GM21723 (cell line): ENCODE measurements around the gene IFRD2.
"Not testable (repeated sequence)": the region's sequence is repeated elsewhere in the genome, so short reads cannot be mapped to it uniquely, and the experiment has no call there.

ENCODE experiments used
- ATAC-seq: cut with Tn5 transposase; IDR thresholded peaks from one replicate; pipeline ENCODE4 v1.9.1; 2021; ENCODE audit warnings: mild to moderate bottlenecking, moderate library complexity; ENCODE audit not compliant: unreplicated experiment

The IFRD2 gene

DNA sequence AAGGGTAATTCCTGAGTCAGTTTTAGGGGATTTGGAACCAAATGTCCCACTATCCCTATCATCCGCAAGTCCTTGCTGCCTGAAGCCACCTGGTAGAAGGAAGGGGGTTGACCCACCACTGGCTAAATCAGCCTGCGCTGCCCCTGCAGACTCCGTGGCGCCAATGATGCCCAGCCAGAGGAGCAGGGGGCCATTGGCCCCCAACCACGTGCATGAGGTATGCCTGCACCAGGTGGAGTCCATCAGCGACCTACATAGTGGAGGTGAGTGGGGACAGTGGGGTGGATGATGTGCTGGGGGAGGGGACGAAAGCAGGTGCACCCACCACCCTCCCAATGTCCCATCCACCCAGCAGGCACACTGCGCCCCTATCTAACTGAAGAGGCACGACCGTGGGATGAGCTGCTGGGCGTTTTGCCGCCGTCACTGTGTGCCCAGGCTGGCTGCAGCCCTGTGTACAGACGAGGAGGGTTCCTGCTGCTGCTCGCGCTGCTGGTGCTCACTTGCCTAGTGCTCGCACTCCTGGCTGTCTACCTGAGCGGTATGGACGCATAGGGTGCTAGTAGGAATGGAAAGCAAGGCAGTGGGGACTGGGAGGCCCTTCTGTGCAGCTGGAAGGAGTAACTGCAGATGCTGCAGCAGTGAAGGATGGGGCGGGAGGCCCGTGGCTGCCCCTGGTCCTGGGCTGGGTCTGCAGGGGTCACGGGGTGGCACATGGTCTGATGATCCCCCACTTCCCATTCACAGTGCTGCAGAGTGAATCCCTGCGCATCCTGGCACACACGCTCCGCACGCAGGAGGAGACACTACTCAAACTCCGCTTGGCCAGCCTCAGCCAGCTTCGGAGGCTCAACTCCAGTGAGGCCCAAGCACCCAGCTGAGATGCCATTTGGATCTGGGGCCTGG, 5.7 kb downstream of the IFRD2 start:
- ATAC-seq = no peak

DNA sequence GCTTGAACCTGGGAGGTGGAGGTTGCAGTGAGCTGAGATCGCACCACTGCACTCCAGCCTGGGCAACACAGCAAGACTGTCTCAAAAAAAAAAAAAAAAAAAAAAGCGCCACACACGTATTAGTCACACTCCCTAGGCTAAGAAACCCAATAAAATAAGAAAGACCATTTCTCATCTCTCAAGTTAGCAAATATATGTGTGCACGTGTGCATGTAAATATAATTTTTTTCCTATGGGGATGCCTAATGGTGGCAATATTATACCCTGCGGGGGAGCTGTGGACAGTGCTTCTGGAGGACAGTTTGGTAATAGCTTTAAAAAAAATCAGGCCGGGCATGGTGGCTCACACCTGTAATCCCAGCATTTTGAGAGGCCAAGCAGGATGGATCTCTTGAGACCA, 8.1 kb downstream of the IFRD2 start:
- not testable (repeated sequence) for ATAC-seq

DNA sequence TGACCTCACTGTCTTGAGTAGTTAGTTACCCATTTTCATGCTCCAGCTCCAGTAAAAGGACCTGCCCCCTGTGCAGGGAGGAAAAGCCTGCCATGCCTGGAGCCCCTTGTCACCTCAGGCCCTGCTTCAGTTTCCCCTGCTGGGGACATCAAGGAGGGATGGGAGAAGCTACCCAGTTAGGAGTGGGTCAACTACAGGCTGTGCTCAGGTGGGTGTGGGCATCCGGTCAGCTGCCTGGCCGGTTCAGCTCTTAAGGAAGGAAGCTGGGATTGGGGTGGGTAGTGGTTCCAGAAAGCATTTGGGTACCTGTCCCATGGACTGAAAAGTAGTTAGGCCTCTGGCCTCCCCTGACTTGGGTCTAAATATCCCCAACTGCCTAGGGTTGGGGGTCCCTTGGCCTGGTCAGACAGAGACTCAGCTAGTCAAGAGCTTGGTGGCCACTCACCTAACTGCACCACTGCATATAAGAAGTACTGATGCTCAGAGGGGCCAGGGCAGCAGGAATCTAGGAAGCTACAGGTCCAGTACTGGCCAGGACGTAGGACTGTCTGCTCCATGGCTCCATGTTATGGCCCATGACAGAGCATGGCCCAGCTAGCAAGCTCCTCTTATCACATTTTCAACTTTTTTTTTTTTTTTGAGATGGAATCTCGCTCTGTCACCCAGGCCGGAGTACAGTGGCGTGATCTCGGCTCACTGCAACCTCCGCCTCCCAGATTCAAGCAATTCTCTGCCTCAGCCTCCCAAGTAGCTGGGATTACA, 12.8 kb downstream of the IFRD2 start:
- no peak for ATAC-seq

DNA sequence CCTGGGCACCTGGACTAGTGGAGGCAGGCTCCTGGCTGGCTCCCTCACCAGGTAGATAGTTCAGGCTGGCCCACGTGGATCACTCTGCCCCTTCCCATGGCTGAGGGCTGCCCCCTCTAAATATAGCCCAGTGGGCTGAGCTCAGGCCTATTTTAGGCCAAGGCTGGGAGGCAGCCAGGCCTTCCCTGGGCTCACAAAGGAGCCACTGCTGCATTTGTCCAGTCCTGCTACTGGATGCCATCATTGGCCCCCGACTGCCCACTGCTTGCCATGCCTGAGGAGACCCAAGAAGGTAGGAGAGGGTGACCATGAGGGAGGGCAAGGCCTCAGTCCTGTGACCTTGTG, 13.4 kb downstream of the IFRD2 start, which contains the start of gene LSMEM2:
TSS of gene LSMEM2 (plus strand) at position 208 of the 345 bp plus-strand sequence. CDS start at position 235, 27 bp downstream.
- ATAC-seq = no peak

DNA sequence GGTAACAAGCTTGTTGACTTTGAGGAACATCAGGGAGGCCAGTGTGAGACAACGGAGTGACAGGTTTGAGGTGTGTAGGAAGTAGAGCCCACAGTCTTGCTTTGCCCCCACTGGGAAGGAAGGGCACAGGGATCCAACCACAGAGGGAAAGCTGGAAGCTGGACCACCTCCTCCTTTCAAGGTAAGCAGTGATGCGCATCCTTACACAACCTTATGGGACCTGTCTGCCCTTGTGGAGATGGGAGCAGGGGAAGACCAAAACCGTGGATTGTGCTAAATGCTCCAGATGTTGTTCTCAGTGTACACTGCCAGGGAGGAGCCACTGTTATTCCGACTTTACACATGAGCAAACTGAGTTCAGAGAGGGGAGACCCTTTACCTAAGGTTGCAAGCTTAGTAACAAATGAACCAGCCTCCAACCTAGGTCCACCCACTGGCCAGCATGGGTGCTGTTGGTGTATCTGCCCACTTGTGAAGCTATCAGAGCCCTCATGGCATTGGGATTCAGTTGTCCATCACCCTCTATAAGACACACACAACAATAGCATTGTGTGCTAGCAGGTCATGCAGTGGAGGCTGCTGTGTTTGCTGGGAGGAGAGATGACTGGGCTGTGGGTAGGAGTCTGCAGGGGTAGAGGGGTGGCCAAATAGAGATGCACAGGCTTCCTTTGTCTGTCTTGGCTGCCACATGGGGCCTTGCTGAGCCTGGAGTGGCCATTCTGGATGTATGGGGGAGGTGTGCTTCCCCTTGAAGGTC, 13.9 kb downstream of the IFRD2 start:
- ATAC-seq = no peak

DNA sequence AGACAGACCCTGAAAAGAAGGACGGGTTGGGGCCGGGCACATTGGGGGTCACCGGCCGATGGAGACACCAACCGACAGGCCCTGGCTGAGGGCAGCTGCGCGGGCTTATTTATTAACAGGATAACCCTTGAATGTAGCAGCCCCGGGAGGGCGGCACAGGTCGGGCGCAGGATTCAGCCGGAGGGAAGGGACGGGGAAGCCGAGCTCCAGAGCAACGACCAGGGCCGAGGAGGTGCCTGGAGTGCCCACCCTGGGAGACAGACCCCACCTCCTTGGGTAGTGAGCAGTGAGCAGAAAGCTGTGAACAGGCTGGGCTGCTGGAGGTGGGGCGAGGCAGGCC, 15.5 kb downstream of the IFRD2 start:
- no peak for ATAC-seq

DNA sequence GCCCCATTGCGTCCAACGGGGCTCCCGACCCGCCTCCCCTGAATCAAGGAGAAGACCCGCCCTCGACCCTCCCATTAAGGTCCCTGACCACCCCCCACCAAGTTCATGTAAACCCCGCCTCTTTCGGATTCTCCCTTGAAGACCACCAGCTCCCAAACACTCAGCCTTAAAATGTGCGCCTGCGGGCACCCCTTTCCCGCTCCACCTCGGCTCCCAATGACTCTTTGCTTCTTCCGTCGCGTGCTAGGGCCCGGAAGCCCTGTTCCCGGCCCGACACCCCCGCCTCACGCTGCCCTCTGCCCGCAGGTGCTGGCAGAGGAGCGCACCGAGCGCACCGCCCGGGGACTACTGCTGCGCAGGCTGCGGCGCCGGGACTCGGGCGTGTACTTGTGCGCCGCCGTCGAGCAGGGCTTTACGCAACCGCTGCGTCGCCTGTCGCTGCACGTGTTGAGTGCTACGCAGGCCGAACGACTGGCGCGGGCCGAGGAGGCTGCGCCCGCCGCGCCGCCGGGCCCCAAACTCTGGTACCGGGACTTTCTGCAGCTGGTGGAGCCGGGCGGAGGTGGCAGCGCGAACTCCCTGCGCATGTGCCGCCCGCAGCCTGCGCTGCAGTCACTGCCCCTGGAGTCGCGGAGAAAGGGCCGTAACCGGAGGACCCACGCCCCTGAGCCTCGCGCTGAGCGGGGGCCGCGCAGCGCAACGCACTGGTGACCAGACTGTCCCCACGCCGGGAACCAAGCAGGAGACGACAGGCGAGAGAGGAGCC, 16.1 kb downstream of the IFRD2 start:
- ATAC-seq = no peak

DNA sequence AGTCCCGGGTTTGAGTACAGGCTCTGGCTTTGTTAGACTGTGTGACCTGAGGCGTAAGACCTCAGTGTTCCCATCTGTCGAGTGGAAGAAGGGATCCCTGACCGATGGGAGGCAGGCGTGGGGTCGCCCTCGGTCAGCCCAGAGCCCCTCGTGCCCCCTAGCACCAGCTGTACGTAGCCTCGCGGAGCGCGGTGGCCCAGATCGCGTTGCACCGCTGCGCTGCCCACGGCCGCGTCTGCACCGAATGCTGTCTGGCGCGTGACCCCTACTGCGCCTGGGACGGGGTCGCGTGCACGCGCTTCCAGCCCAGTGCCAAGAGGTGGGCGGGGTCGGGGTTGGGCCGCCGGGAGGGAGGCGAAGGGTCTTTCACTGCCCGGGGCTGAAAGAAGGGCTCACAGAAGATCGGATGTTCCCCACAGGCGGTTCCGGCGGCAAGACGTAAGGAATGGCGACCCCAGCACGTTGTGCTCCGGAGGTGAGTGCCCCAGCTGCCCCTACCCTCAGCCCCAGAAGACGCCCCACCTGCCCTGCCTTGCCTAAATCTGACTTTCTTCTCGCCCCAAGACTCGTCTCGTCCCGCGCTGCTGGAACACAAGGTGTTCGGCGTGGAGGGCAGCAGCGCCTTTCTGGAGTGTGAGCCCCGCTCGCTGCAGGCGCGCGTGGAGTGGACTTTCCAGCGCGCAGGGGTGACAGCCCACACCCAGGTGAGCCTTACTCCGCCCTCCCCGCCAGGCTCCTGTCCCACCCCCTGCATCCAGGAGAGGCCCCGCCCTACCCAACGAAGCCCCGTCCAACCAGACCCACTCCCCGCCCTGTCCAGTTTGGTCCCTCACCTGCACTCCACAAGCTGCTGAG, 16.9 kb downstream of the IFRD2 start:
- ATAC-seq = no peak

DNA sequence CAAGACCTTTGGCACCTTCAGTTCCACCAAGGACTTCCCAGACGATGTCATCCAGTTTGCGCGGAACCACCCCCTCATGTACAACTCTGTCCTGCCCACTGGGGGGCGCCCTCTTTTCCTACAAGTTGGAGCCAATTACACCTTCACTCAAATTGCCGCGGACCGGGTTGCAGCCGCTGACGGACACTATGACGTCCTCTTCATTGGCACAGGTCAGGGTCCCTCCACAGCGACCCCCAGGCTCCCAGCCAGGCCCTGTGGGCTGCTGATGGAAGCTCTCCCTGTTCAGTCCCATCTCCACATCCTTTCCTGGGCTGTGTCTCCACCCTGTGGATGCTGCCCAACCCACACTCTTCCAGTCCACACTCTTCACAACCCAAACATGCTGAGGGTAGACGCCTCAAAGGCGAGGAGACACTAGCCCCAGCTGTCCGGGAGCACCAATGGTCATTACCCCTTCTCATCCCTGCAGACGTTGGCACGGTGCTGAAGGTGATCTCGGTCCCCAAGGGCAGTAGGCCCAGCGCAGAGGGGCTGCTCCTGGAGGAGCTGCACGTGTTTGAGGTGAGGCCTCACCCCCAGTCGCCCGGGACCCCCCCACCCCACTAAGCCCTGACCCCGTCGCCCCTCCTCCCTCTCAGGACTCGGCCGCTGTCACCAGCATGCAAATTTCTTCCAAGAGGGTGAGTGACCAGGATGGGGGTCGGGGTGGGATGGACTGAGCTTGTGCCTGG, 17.7 kb downstream of the IFRD2 start:
- ATAC-seq = no peak

DNA sequence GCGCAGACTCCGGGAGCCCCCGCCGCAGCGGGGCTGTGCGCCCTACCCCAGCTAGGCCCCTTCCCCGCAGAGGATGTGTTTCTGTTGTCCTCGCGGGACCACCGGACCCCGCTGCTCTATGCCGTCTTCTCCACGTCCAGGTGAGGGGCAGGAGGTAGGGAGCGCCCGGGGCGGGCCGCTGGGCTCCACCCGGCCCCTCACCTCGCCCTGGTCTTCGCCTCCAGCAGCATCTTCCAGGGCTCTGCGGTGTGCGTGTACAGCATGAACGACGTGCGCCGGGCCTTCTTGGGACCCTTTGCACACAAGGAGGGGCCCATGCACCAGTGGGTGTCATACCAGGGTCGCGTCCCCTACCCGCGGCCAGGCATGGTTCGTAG, 18.6 kb downstream of the IFRD2 start:
- ATAC-seq = no peak

DNA sequence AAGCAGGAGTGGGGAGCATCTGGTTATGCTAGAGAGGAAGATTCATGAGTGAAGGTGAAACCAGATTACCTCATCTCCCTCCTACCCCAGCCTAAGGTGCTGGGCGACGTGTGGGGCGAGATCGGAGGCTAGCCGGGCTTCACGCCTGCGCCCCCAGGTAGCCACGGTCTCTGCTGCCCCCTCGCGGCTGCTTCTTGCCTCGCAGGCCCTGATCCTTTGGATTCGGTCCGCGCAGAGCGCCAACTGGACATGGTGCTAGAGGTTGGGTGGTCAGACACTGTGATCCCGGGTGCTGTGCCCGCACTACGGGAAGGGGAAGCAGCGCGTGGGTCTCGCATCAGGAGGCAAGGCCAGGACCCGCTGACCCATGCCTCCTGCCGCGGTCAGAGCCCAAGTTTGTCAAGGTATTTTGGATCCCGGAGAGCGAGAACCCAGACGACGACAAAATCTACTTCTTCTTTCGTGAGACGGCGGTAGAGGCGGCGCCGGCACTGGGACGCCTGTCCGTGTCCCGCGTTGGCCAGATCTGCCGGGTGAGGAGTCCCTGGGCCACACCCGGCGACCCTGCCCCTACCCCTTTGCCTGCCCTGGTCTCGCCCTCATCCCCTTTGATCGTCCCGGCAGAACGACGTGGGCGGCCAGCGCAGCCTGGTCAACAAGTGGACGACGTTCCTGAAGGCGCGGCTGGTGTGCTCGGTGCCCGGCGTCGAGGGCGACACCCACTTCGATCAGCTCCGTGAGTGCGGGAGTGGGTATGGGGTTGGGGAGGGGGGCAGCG, 19.1 kb downstream of the IFRD2 start:
- ATAC-seq = peak; percentile 88

DNA sequence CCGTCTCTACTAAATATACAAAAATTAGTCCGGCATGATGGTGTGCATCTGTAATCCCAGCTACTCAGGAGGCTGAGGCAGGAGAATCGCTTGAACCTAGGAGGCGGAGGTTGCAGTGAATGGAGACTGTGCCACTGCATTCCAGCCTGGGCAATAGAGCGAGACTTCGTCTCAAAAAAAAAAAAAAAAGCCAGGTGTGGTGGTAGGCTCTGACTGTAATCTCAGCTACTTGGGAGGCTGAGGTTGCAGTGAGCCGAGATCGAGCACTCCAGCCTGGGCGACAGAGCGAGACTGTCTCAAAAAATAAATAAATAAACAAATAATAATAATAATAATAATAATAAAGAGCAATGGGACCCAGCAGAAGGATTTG, 19.7 kb downstream of the IFRD2 start:
- ATAC-seq = not testable (repeated sequence)

DNA sequence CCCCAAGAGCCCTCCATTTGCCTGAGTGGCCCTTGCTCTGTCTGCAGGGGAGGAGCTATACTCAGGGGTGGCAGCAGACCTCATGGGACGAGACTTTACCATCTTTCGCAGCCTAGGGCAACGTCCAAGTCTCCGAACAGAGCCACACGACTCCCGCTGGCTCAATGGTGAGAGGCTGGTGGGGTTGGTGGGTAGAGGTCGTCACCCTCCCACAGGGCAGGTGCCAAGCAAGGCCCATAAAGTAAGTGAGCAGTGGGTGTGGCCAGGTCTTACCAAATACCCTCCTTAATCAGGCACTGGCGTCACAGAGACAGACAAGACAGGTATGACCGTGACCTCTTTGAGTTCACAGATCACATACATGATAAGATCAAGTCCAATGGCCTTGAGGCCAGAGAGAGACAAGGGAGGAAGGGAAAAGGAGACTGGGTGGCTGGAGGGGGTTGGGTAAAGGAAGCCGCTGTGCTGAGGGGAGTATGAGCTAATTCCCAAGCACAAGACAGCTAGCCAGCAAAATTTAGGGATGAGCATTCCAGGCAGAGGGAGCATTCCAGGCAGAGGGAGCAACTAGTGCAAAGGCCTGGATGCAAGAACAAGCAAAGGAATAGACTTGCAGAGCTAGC, 20.8 kb downstream of the IFRD2 start:
- ATAC-seq = no peak

DNA sequence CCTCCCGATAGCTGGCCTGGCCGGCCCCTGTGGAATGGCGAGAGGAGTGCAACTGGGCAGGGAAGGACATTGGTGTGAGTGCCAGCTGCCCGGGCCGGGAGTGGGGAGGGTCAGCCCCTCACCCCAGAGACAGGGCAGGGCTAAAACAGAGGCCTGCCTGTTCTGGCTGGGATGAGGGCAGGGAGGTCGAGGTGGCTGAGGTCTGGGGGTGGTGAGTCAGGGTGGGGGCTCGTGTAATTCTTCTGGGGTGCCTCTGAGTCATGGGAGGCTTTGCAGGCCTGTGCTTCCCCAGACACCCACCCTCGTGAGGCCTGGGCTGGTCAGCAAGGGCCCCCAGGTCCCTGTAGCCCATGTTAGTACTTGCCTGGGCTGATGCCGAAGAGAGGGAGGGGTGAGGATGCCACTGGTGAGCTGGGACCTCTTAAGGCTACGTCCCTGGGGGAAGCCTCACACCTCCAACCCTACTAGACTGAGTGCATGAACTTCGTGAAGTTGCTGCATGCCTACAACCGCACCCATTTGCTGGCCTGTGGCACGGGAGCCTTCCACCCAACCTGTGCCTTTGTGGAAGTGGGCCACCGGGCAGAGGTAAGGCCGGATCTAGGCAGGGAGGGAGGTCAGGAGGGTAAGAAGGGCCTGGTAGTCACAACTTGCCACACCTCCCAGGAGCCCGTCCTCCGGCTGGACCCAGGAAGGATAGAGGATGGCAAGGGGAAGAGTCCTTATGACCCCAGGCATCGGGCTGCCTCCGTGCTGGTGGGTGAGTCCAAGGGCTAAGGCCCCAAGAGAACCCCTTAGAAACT, 21.6 kb downstream of the IFRD2 start:
- no peak for ATAC-seq

DNA sequence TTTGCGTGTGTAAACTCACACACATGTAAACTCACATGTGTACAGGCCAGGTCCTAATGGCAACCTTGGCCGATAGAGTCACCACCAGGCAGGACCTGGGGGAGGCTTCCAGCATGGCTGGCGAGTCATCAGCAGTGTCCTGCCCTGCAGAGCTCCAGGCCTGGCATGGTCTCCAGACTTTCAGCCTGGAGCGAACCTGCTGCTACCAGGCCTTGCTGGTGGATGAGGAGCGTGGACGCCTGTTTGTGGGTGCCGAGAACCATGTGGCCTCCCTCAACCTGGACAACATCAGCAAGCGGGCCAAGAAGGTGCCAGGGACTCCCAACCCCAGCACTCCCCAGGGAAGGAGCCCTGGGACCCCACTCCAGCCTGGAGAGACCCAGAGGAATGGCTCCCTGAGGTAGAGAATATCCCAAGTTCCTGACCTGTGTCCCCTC, 22.2 kb downstream of the IFRD2 start:
- ATAC-seq = no peak

DNA sequence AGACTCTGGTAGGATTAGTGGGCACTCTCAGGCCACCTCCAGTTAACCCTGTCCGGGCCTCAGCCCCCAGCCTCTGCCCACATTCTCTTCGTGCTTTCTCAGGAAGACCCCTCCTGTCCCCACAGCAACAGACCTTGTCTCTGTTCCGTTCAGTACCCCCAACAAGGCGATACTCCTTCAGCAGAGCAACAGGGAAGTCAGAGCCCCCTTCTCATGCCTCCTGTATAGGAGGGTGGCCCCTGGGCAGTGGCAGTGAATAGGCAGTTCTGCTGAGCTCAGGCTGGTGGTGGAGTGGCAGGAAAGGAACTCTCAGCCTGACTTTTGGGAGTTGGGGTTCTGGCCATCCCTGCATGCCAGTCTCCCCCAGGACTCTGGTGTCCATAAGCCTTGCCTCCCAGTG, 22.8 kb downstream of the IFRD2 start:
- no peak for ATAC-seq
